ENCODE measurements around the gene PHKA2.
A peak's percentile ranks its signal among the peaks of the same experiment; 100 is the strongest.

The PHKA2 gene

GRCh38 chrX:19007011-19007410 lies 23.1 kb upstream of the PHKA2 start:
- TF ChIP-seq CTCF (IDR thresholded peaks at IDR 0.05; ENCODE audit: low read depth, low read length): no peak

DNA sequence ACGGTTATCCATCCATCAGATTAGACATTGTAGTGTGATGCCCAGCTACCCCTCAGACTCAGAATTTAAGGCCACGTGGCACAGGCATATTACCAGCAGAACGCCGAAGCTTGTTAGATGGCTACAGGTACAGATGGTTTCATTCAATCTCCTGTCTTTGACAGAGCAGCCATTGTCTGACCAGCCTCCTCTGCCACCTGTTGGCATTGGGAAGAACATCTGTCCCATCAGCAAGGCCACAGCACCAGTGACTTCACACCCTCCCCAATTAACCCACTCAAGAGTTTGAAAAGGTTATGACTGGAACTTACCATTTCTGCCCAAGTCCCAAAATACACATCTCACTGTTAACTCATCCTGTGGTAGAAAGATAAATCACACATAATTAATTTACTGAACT lies 22.0 kb upstream of the PHKA2 start:
- no peak for TF ChIP-seq CTCF (IDR thresholded peaks at IDR 0.05; ENCODE audit: low read depth, low read length)
- no peak overlapping the region for H3K4me3 ChIP-seq (ENCODE audit: low read depth, low read length)

More at GRCh38 chrX:19007011-19007410, 23.1 kb upstream of the PHKA2 start:
- no peak overlapping the region for H3K4me3 ChIP-seq (ENCODE audit: low read depth, low read length)

DNA sequence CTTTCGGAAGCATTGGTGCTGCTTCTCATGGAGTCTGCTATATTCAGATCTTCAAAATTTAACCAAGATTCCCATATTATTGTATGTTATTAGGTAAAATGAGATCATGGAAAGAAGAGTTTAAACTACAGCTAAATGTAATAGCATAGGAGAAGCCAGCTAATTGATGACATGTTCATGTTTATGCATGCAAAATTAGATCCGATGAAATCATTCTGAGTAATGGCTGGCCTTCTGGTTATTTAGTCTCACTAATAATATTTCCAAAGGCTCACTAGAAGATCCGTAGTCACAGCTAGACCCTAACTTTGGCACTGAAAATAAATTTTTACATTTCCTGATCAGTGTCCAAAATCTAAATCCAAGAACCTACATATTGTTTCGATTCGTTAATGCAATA lies 19.8 kb upstream of the PHKA2 start:
- TF ChIP-seq CTCF (IDR thresholded peaks at IDR 0.05; ENCODE audit: low read depth, low read length): no peak

GRCh38 chrX:18998653-18999052 lies 14.7 kb upstream of the PHKA2 start:
- no peak overlapping the region for H3K4me3 ChIP-seq (ENCODE audit: low read depth, low read length)
- TF ChIP-seq CTCF (IDR thresholded peaks at IDR 0.05; ENCODE audit: low read depth, low read length): no peak

More for the DNA sequence above, 19.8 kb upstream of the PHKA2 start:
- no peak overlapping the region for H3K4me3 ChIP-seq (ENCODE audit: low read depth, low read length)

- H3K4me3 ChIP-seq (ENCODE audit: low read depth, low read length): no peak overlapping the region
- TF ChIP-seq CTCF (IDR thresholded peaks at IDR 0.05; ENCODE audit: low read depth, low read length): no peak
These were observed 14.0 kb upstream of the PHKA2 start for GRCh38 chrX:18997916-18998315.

DNA sequence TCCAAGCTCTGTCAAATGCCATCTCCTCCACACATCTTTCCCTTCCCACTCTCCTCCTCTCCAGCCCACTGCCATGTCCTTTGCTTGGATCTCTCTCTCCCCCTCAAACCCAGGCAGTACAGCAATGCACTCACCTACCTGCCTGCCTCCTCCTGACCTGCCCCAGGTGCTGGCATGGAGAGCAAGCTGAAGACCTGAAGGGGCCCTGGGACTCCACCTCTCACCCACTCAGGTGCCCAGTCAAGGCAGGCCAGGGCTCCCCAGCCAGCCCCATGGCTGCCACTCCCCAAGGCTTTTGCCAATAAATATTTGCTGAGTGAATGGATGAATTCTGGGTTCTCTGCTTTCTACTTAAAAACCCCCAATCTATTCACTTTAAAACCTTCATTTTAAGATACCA lies 12.6 kb upstream of the PHKA2 start:
- no peak overlapping the region for H3K4me3 ChIP-seq (ENCODE audit: low read depth, low read length)
- TF ChIP-seq CTCF (IDR thresholded peaks at IDR 0.05; ENCODE audit: low read depth, low read length): no peak

- no peak for TF ChIP-seq CTCF (IDR thresholded peaks at IDR 0.05; ENCODE audit: low read depth, low read length)
- H3K4me3 ChIP-seq (ENCODE audit: low read depth, low read length): 0 out of 2 replicates have a peak overlapping the region, but pooled peaks have one; percentile 9
These were observed 11.3 kb upstream of the PHKA2 start for GRCh38 chrX:18995221-18995620.

Data from WI38 (cell line).